ENCODE measurements around the gene PLOD1. TPM values are rescaled to one million over a fixed set of nuclear protein-coding genes. Genes with fewer than 3 reads are reported as not detected.

Gene PLOD1
- total and polyA plus RNA-seq, 2 donors (not counting 1 experiment from before 2014, with no cell fraction given), result 210 to 278 TPM

DNA sequence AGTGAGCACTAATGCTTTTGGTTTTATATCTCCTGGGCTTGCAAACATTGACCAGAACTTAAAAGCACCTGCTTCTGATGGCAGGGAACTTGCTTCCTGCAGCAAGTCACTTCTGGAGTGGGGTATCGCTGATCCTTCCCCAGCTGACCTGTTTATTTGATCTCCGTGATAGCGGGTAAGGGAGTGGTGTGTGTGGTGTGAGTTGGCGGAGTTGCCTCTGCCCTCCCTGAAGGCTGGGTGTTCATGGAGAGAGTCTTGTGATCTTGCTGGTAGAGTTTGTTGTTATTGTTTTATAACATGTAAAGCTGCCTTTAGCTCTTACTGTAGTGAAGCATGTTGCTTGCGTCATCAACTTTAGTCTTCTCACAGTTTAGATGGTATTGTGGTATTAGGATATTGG is 49.6 kb downstream of the PLOD1 start:
- H3K4me3 ChIP-seq (replicated peaks in 1 of 4; ENCODE audit: control extremely low read depth in 1 of 4, insufficient read depth in 1 of 4, low read depth in 3 of 4, low read length in 4 of 4), result no peak overlapping the region
- no peaks in the 10 kb centered on the region for H3K27me3 ChIP-seq (ENCODE audit: control insufficient read depth, insufficient read depth, low read length)
- H3K36me3 ChIP-seq (ENCODE audit: control insufficient read depth, insufficient read depth, low read length), result peaks cover 6% of the 10 kb centered on the region
- H3K9ac ChIP-seq (ENCODE audit: insufficient read depth, low read length), result no peak overlapping the region
- H3K4me1 ChIP-seq (ENCODE audit: control insufficient read depth, extremely low read depth, insufficient read depth, low read length), result peaks cover 11% of the 10 kb centered on the region
- TF ChIP-seq CTCF (conservative IDR thresholded peaks at IDR 0.05 in 1 of 2, IDR thresholded peaks at IDR 0.05 in 1 of 2; ENCODE audit: low read depth in 1 of 2, low read length in 2 of 2) (no peak), EZH2 (IDR thresholded peaks at IDR 0.05; ENCODE audit: low read length, missing control alignments) (no peak)
- no peak overlapping the region for H3K27ac ChIP-seq (ENCODE audit: insufficient read depth, low read length)
- no peaks in the 10 kb centered on the region for H4K20me1 ChIP-seq (ENCODE audit: control insufficient read depth, extremely low read depth, insufficient read depth, low read length)
- H2AFZ ChIP-seq (ENCODE audit: low read length), result no peak overlapping the region
- H3K4me2 ChIP-seq (ENCODE audit: extremely low read depth, insufficient read depth, low read length), result no peak overlapping the region
- DNase-seq (ENCODE audit: low read depth in 2 of 2), result no peak
- H3K9me3 ChIP-seq (ENCODE audit: control insufficient read depth, insufficient read depth, low read depth, low read length), result no peaks in the 10 kb centered on the region
- H3K79me2 ChIP-seq (ENCODE audit: control insufficient read depth, insufficient read depth, low read length), result peaks cover 33% of the 10 kb centered on the region

GRCh38 chr1:11984576-11984975 is 50.1 kb downstream of the PLOD1 start:
- H3K27ac ChIP-seq (ENCODE audit: insufficient read depth, low read length), result no peak overlapping the region
- H3K79me2 ChIP-seq (ENCODE audit: control insufficient read depth, insufficient read depth, low read length), result peaks cover 33% of the 10 kb centered on the region
- no peak overlapping the region for H3K4me2 ChIP-seq (ENCODE audit: extremely low read depth, insufficient read depth, low read length)

DNA sequence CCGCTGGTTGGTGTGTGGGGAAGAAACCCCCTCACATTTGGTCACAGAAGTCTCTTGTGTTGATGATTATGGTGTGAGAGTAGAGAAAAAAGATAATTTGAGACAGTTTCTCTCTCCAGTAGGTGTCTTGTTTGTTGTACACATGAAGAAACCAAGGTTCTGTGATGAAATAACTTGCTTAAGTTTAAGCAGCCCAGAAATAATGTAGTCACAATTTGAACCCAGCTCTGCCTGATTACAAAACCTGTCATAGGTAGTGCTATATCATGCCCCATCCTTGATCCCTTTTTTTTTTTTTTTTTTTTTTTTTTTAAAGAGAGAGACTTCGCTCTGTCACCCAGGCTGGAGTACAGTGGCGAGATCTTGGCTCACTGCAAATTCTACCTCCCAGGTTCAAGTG is 50.7 kb downstream of the PLOD1 start:
- TF ChIP-seq EZH2 (IDR thresholded peaks at IDR 0.05; ENCODE audit: low read length, missing control alignments), result no peak
- no peak for TF ChIP-seq CTCF (conservative IDR thresholded peaks at IDR 0.05 in 1 of 2, IDR thresholded peaks at IDR 0.05 in 1 of 2; ENCODE audit: low read depth in 1 of 2, low read length in 2 of 2)
- Histone ChIP-seq H3K27ac (ENCODE audit: insufficient read depth, low read length) (no peak overlapping the region), H3K9me3 (ENCODE audit: control insufficient read depth, insufficient read depth, low read depth, low read length) (no peaks in the 10 kb centered on the region), H3K4me3 (replicated peaks in 1 of 4; ENCODE audit: control extremely low read depth in 1 of 4, insufficient read depth in 1 of 4, low read depth in 3 of 4, low read length in 4 of 4) (no peak overlapping the region), H3K4me2 (ENCODE audit: extremely low read depth, insufficient read depth, low read length) (no peak overlapping the region), H3K27me3 (ENCODE audit: control insufficient read depth, insufficient read depth, low read length) (no peaks in the 10 kb centered on the region), H3K36me3 (ENCODE audit: control insufficient read depth, insufficient read depth, low read length) (peaks cover 10% of the 10 kb centered on the region), H3K79me2 (ENCODE audit: control insufficient read depth, insufficient read depth, low read length) (peaks cover 35% of the 10 kb centered on the region), H2AFZ (ENCODE audit: low read length) (no peak overlapping the region), H3K9ac (ENCODE audit: insufficient read depth, low read length) (no peak overlapping the region), H3K4me1 (ENCODE audit: control insufficient read depth, extremely low read depth, insufficient read depth, low read length) (peaks cover 6% of the 10 kb centered on the region), H4K20me1 (ENCODE audit: control insufficient read depth, extremely low read depth, insufficient read depth, low read length) (no peaks in the 10 kb centered on the region)
- no peak for DNase-seq (ENCODE audit: low read depth in 2 of 2)

More at GRCh38 chr1:11984576-11984975, 50.1 kb downstream of the PLOD1 start:
- H3K4me1 ChIP-seq (ENCODE audit: control insufficient read depth, extremely low read depth, insufficient read depth, low read length), result peaks cover 8% of the 10 kb centered on the region
- H3K9me3 ChIP-seq (ENCODE audit: control insufficient read depth, insufficient read depth, low read depth, low read length), result no peaks in the 10 kb centered on the region
- no peak overlapping the region for H3K9ac ChIP-seq (ENCODE audit: insufficient read depth, low read length)
- H4K20me1 ChIP-seq (ENCODE audit: control insufficient read depth, extremely low read depth, insufficient read depth, low read length), result no peaks in the 10 kb centered on the region
- H2AFZ ChIP-seq (ENCODE audit: low read length), result no peak overlapping the region
- peaks cover 8% of the 10 kb centered on the region for H3K36me3 ChIP-seq (ENCODE audit: control insufficient read depth, insufficient read depth, low read length)
- TF ChIP-seq CTCF (conservative IDR thresholded peaks at IDR 0.05 in 1 of 2, IDR thresholded peaks at IDR 0.05 in 1 of 2; ENCODE audit: low read depth in 1 of 2, low read length in 2 of 2) (no peak), EZH2 (IDR thresholded peaks at IDR 0.05; ENCODE audit: low read length, missing control alignments) (no peak)
- no peaks in the 10 kb centered on the region for H3K27me3 ChIP-seq (ENCODE audit: control insufficient read depth, insufficient read depth, low read length)
- no peak overlapping the region for H3K4me3 ChIP-seq (replicated peaks in 1 of 4; ENCODE audit: control extremely low read depth in 1 of 4, insufficient read depth in 1 of 4, low read depth in 3 of 4, low read length in 4 of 4)
- no peak for DNase-seq (ENCODE audit: low read depth in 2 of 2)
